H1 (cell line): ENCODE data around the gene FAM221B. TPM values are rescaled to one million over a fixed set of nuclear protein-coding genes. Genes with fewer than 3 reads are reported as not detected.
A peak's percentile ranks its signal among the peaks of the same experiment; 100 is the strongest.

Source experiments
- CTCF ChIA-PET: fragments of 300-600 bp; sonication (Branson Sonifier 250); formaldehyde crosslinking; loops from one replicate; lab custom pipeline; 2021; ENCODE audit not compliant: partially characterized antibody; lab: Charles Lee
- POLR2A ChIA-PET: fragments of 300-600 bp; sonication (Branson Sonifier 250); formaldehyde crosslinking; loops from one replicate; lab custom pipeline; 2021; ENCODE audit warnings: inconsistent platforms; ENCODE audit not compliant: partially characterized antibody; lab: Charles Lee
- DNase-seq, 2 experiments: peaks; one replicate each; pipeline versions ENCODE4 v3.0.0 to v3.0.0-alpha.2; 2010 to 2022; ENCODE audit warnings: low spot score in 2 of 2, low read depth in 1 of 2, mixed read lengths in 1 of 2
- FAIRE-seq: peaks from 2 replicates; lab custom pipeline; 2011; peaks lifted over from hg19 to GRCh38; lab: Jason Lieb, UNC
- H2AFZ ChIP-seq: 2 replicates; pipeline ENCODE4 v1.8.1; 2012; ENCODE audit warnings: low read length, inconsistent platforms
- H2AK5ac ChIP-seq: 2 replicates; pipeline ENCODE4 v1.6.1; 2013; ENCODE audit warnings: low read depth, low read length
- H2BK120ac ChIP-seq: replicated peaks from 2 replicates; pipeline ENCODE3; 2013; ENCODE audit warnings: low read depth, low read length, inconsistent platforms
- H2BK12ac ChIP-seq: 2 replicates; pipeline ENCODE4 v1.6.1; 2013; ENCODE audit warnings: low read depth, low read length
- H2BK15ac ChIP-seq: 2 replicates; pipeline ENCODE4 v1.6.1; 2013; ENCODE audit warnings: low read length
- H2BK20ac ChIP-seq: 2 replicates; pipeline ENCODE4 v1.6.1; 2013; ENCODE audit warnings: low read length
- H2BK5ac ChIP-seq: 2 replicates; pipeline ENCODE4 v1.6.1; 2013; ENCODE audit warnings: low read depth, low read length
- H3K14ac ChIP-seq: 2 replicates; pipeline ENCODE4 v1.6.1; 2013; ENCODE audit warnings: inconsistent platforms; ENCODE audit not compliant: insufficient read length
- H3K18ac ChIP-seq: 2 replicates; pipeline ENCODE4 v1.6.1; 2013; ENCODE audit warnings: low read length; ENCODE audit errors: extremely low read depth
- H3K23ac ChIP-seq: 2 replicates; pipeline ENCODE4 v1.6.1; 2013; ENCODE audit warnings: inconsistent platforms; ENCODE audit not compliant: insufficient read length
- H3K23me2 ChIP-seq: 2 replicates; pipeline ENCODE4 v1.6.1; 2013; ENCODE audit warnings: low read depth, low read length
- H3K27ac ChIP-seq: 2 replicates; pipeline ENCODE4 v1.6.1; 2011; ENCODE audit warnings: low read depth, low read length, inconsistent platforms
- H3K27me3 ChIP-seq, 4 experiments: replicated peaks in 1 of 4; 1 replicate in 1 of 4; 2 replicates in 3 of 4; pipeline versions ENCODE4 v1.6.1 to v1.8.1; 2011 to 2013; ENCODE audit warnings: low read length in 3 of 4, mild to moderate bottlenecking in 3 of 4, inconsistent platforms in 2 of 4, mixed read lengths in 2 of 4, moderate library complexity in 1 of 4; ENCODE audit not compliant: control insufficient read depth in 3 of 4, insufficient read depth in 3 of 4; ENCODE audit errors: extremely low read depth in 1 of 4
- H3K36me3 ChIP-seq, 4 experiments: 2 replicates each; pipeline versions ENCODE4 v1.6.1 to v1.8.1; 2011 to 2013; ENCODE audit warnings: mild to moderate bottlenecking in 4 of 4, low read length in 3 of 4, moderate library complexity in 2 of 4, control low read depth in 1 of 4, inconsistent platforms in 1 of 4; ENCODE audit not compliant: insufficient read depth in 4 of 4, control insufficient read depth in 2 of 4
- H3K4ac ChIP-seq: replicated peaks from 2 replicates; pipeline ENCODE3; 2013; ENCODE audit warnings: low read length, low read depth, mixed read lengths, inconsistent platforms; ENCODE audit not compliant: insufficient read length
- H3K4me1 ChIP-seq, 4 experiments: replicated peaks in 1 of 4; 1 replicate in 1 of 4; 2 replicates in 3 of 4; pipeline versions ENCODE4 v1.6.1 to v1.8.1; 2011 to 2013; ENCODE audit warnings: low read length in 3 of 4, inconsistent platforms in 2 of 4, mixed read lengths in 1 of 4; ENCODE audit not compliant: insufficient read depth in 4 of 4, control insufficient read depth in 3 of 4
- H3K4me2 ChIP-seq, 2 experiments: 2 replicates each; pipeline versions ENCODE4 v1.6.1 to v1.8.1; 2011 to 2013; ENCODE audit warnings: low read depth in 2 of 2, low read length in 2 of 2, control low read depth in 1 of 2, inconsistent platforms in 1 of 2, mild to moderate bottlenecking in 1 of 2; ENCODE audit not compliant: insufficient read depth in 1 of 2
- H3K4me3 ChIP-seq, 4 experiments: fragments of 200-600, 300-600 bp in 1 of 4; sonication (generic), shearing (Covaris generic), sonication (Bioruptor Twin) in 1 of 4; 2 replicates each; pipeline versions ENCODE4 v1.5.1 to v1.8.1; 2011 to 2016; ENCODE audit warnings: low read length in 4 of 4, low read depth in 3 of 4, control low read depth in 2 of 4, inconsistent platforms in 2 of 4, mild to moderate bottlenecking in 2 of 4, mixed read lengths in 1 of 4, moderate library complexity in 1 of 4; ENCODE audit not compliant: insufficient read depth in 2 of 4; ENCODE audit errors: extremely low read depth in 1 of 4
- H3K56ac ChIP-seq: replicated peaks from 2 replicates; pipeline ENCODE3; 2013; ENCODE audit warnings: low read depth, mild to moderate bottlenecking, mixed read lengths, low read length, inconsistent platforms; ENCODE audit not compliant: insufficient read length
- H3K79me1 ChIP-seq: 2 replicates; pipeline ENCODE4 v1.6.1; 2013; ENCODE audit warnings: low read depth, low read length, control low read depth
- H3K79me2 ChIP-seq, 2 experiments: 2 replicates each; pipeline versions ENCODE4 v1.6.1 to v1.8.1; 2012 to 2013; ENCODE audit warnings: low read length in 2 of 2, mild to moderate bottlenecking in 2 of 2, inconsistent platforms in 1 of 2; ENCODE audit not compliant: insufficient read depth in 2 of 2, control insufficient read depth in 1 of 2
- H3K9ac ChIP-seq, 4 experiments: replicated peaks in 1 of 4; 1 replicate in 1 of 4; 2 replicates in 3 of 4; pipeline versions ENCODE4 v1.6.1 to v1.8.1; 2011 to 2013; ENCODE audit warnings: low read depth in 3 of 4, low read length in 3 of 4, control low read depth in 2 of 4, mild to moderate bottlenecking in 2 of 4, moderate library complexity in 2 of 4, inconsistent platforms in 1 of 4; ENCODE audit errors: extremely low read depth in 1 of 4
- H3K9me3 ChIP-seq, 2 experiments: 2 replicates each; pipeline versions ENCODE4 v1.6.1 to v1.8.1; 2012 to 2013; ENCODE audit warnings: mild to moderate bottlenecking in 2 of 2, moderate library complexity in 2 of 2, control low read depth in 1 of 2, inconsistent platforms in 1 of 2, low read depth in 1 of 2, low read length in 1 of 2, mixed read lengths in 1 of 2; ENCODE audit not compliant: insufficient read depth in 2 of 2
- H4K20me1 ChIP-seq, 2 experiments: replicated peaks in 1 of 2; 2 replicates each; pipeline versions ENCODE3 to v1.8.1; 2011 to 2013; ENCODE audit warnings: inconsistent platforms in 2 of 2, low read length in 2 of 2, mild to moderate bottlenecking in 1 of 2; ENCODE audit not compliant: insufficient read depth in 2 of 2, control insufficient read depth in 1 of 2
- H4K5ac ChIP-seq: 2 replicates; pipeline ENCODE4 v1.6.1; 2013; ENCODE audit warnings: low read length, low read depth, mixed read lengths, inconsistent platforms; ENCODE audit not compliant: insufficient read length
- H4K8ac ChIP-seq: 2 replicates; pipeline ENCODE4 v1.8.0; 2013; ENCODE audit warnings: mild to moderate bottlenecking, moderate library complexity, low read length, inconsistent platforms; ENCODE audit not compliant: insufficient read depth; ENCODE audit errors: extremely low read depth
- H4K91ac ChIP-seq: replicated peaks from 2 replicates; pipeline ENCODE3; 2013; ENCODE audit warnings: low read length, mixed read lengths, inconsistent platforms; ENCODE audit not compliant: insufficient read length
- CTCF ChIP-seq, 3 experiments: IDR thresholded peaks; 1 replicate in 2 of 3; 2 replicates in 1 of 3; pipeline versions ENCODE4 v1.5.1 to v1.6.1; 2011; ENCODE audit warnings: low read length in 3 of 3, mild to moderate bottlenecking in 3 of 3, inconsistent platforms in 2 of 3, low read depth in 1 of 3, moderate library complexity in 1 of 3; ENCODE audit not compliant: insufficient read depth in 1 of 3; ENCODE audit errors: control extremely low read depth in 1 of 3
- E2F6 ChIP-seq: IDR thresholded peaks from 2 replicates; pipeline ENCODE4 v1.6.1; 2012; ENCODE audit warnings: inconsistent platforms
- GABPA ChIP-seq: IDR thresholded peaks from 2 replicates; pipeline ENCODE4 v1.6.1; 2011; ENCODE audit warnings: mild to moderate bottlenecking, low read length, moderate library complexity, borderline replicate concordance; ENCODE audit not compliant: insufficient read depth
- MAFK ChIP-seq: IDR thresholded peaks from 2 replicates; pipeline ENCODE4 v1.6.1; 2012; ENCODE audit warnings: low read depth, mild to moderate bottlenecking, improper control_type of control experiment, low read length
- POLR2A ChIP-seq, 2 experiments: IDR thresholded peaks; 1 replicate in 1 of 2; 2 replicates in 1 of 2; pipeline ENCODE4 v1.6.1; 2011; ENCODE audit warnings: low read depth in 2 of 2, low read length in 2 of 2, mild to moderate bottlenecking in 2 of 2; ENCODE audit errors: control extremely low read depth in 1 of 2
- POU5F1 ChIP-seq: IDR thresholded peaks from 2 replicates; pipeline ENCODE4 v1.6.1; 2011; ENCODE audit warnings: low read depth, mild to moderate bottlenecking, low read length, moderate library complexity
- SIN3A ChIP-seq, 2 experiments: IDR thresholded peaks in 1 of 2; conservative IDR thresholded peaks in 1 of 2; 2 replicates each; pipeline ENCODE4 v1.6.1; 2011 to 2012; ENCODE audit warnings: low read length in 2 of 2, improper control_type of control experiment in 1 of 2, low read depth in 1 of 2, mild to moderate bottlenecking in 1 of 2
- SP1 ChIP-seq: IDR thresholded peaks from 2 replicates; pipeline ENCODE4 v1.6.1; 2011; ENCODE audit warnings: low read depth, low read length
- WGBS, 2 experiments: shearing (Covaris generic) in 1 of 2; methylation state at CpG; one replicate each; pipeline versions ENCODE4 v1.1.6 to v1.1.7; 2013 to 2015; ENCODE audit warnings: low lambda C conversion rate in 2 of 2, mixed read lengths in 2 of 2, inconsistent platforms in 1 of 2, low coverage in 1 of 2, missing lambda C conversion rate in 1 of 2; ENCODE audit not compliant: insufficient replicate concordance in 2 of 2, insufficient coverage in 1 of 2, insufficient read length in 1 of 2; ENCODE audit errors: extremely low coverage in 1 of 2, missing lambda C conversion rate in 1 of 2; 5-methylcytosine and 5-hydroxymethylcytosine counted together
- polyA plus RNA-seq, 7 experiments: library from polyadenylated mRNA; depleted of rRNA in 3 of 7; stranded (reverse) in 5 of 7; unstranded in 2 of 7; fragments of >200 nt in 5 of 7; fragments of 200-250 nt in 2 of 7; gene quantifications; 1 replicate in 5 of 7; 2 replicates in 1 of 7; 4 replicates in 1 of 7; pipeline versions ENCODE4 v1.2.1 to v1.2.3, GENCODE V29; 2011 to 2013; ENCODE audit warnings: missing spikeins in 2 of 7, mixed read lengths in 2 of 7
- total RNA-seq: library from RNA; stranded (reverse); fragmentation: NEBNext Ultra II Directional; extraction: Animal tissue kit (Norgen Biotek cat#: 25700); gene quantifications from 2 replicates; pipeline ENCODE4 v1.2.1, GENCODE V29; 2021

The FAM221B gene
- total and polyA plus RNA-seq, 2 of the 8 experiments (the other 6 are each of a cell fraction or from before 2014, with no cell fraction given) = not detected

- 10% methylated on average over 24 of the region's 29 CpGs; no CpG with 5 or more reads in 1 of the 2 experiments for WGBS, 2 experiments
- Histone ChIP-seq H3K9ac (peak overlapping the region; percentile 77 to 89 (median 84)), H3K18ac (peak overlapping the region; percentile 91), H3K4ac (no peak overlapping the region), H4K20me1 (peaks cover 0 to 2% of the 10 kb centered on the region in 2 experiments), H3K23me2 (peaks cover 4% of the 10 kb centered on the region), H2BK12ac (no peak overlapping the region), H2BK15ac (no peak overlapping the region), H3K79me1 (no peaks in the 10 kb centered on the region), H2BK120ac (no peak overlapping the region), H3K36me3 (no peaks in the 10 kb centered on the region; a peak in 1 of 8 replicates), H3K4me3 (peak overlapping the region; percentile 72 to 98 (median 80)), H3K23ac (no peak overlapping the region), H2AFZ (no peak overlapping the region), H4K5ac (peak overlapping the region; percentile 61), H3K14ac (no peak overlapping the region), H3K4me2 (peak overlapping the region; percentile 75 to 78), H3K4me1 (peaks cover 0 to 7% (median 4%) of the 10 kb centered on the region in 4 experiments; a peak in 6 of 7 replicates), H3K27ac (peak overlapping the region; percentile 85), H4K8ac (peak overlapping the region; percentile 88; the same call in 1 of the 2 replicates), H2BK20ac (no peak overlapping the region), H3K27me3 (peaks cover 0 to 3% (median 2%) of the 10 kb centered on the region in 4 experiments; a peak in 1 of 7 replicates), H3K79me2 (no peaks in the 10 kb centered on the region), H3K56ac (peak overlapping the region; percentile 55), H4K91ac (peak overlapping the region; percentile 30), H2AK5ac (no peak overlapping the region), H3K9me3 (no peaks in the 10 kb centered on the region), H2BK5ac (peak overlapping the region; percentile 96)
- ChIA-PET POLR2A (interaction anchor here (0.8 to 4.5 kb wide), 22 partner anchors 9 to 296 kb away, joined by 3 to 38 read pairs (median 4); partner anchors contain the start of genes ARHGEF39, CREB3, FAM221B and GBA2), CTCF (interaction anchor here (0.6 to 6.2 kb wide), 29 partner anchors 10 to 403 kb away, joined by 3 to 115 read pairs (median 5); partner anchors contain the start of genes CREB3, FAM221B, NPR2 and TLN1)
- FAIRE-seq (no peak), DNase-seq (no peak)
- TF ChIP-seq SIN3A (conservative IDR thresholded peaks at IDR 0.05 in 1 of 2, IDR thresholded peaks at IDR 0.05 in 1 of 2; ENCODE audit: low read depth in 1 of 2, low read length in 2 of 2) = peak in 1 of 2 experiments; percentile 72; a peak in 2 of 4 replicates
- no peak for TF ChIP-seq GABPA
- peak; percentile 50 to 55 (median 51) for TF ChIP-seq CTCF (IDR thresholded peaks at IDR 0.05; ENCODE audit: control extremely low read depth in 1 of 3, insufficient read depth in 1 of 3, low read depth in 1 of 3, low read length in 3 of 3)
- no peak for TF ChIP-seq MAFK
- no peak for TF ChIP-seq POU5F1
- peak; percentile 92 for TF ChIP-seq E2F6
- no peak for TF ChIP-seq SP1
- peak in 1 of 2 experiments; percentile 84; a peak in 1 of 3 replicates for TF ChIP-seq POLR2A (IDR thresholded peaks at IDR 0.05; ENCODE audit: control extremely low read depth in 1 of 2, low read depth in 2 of 2, low read length in 2 of 2)
Measured at GRCh38 chr9:35814106-35814840, 14.3 kb downstream of the FAM221B start.
